Measurements from ENCODE around the gene ERAL1.

Gene ERAL1

DNA sequence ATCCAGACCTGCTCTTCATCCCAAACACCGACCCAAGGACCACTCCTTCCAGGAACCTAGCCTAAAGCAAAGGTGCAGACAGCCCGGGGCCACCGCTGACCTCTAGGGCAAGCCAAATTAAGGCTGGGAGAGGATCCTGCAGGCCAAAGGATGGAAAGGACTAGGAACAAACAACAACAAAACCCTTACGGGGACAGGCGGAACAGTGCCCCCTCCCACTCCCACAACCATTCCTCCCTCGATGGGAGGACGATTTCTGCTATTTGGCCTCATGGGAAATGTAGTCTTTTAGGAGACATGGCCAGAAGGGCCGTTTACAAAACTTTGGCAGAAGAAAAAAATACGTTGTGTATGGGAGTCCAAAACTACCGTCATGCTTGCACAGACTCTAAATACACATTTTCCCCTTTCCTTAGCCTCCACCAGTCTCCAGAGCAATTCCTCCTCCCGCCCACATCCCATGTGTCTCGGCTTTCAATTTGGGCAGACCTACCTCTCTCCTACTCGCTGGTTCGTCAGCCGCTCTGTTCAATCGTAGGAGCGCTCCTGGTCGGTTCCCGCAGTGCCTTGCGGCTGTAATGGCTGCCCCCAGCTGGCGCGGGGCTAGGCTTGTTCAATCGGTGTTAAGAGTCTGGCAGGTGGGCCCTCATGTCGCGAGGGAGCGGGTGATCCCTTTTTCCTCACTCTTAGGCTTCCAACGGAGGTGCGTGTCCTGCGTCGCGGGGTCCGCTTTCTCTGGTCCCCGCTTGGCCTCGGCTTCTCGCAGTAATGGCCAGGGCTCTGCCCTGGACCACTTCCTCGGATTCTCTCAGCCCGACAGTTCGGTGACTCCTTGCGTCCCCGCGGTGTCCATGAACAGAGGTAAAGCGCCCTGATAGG, at the start of gene ERAL1:
Gene ERAL1 (plus strand): TSS at position 560 of the 879 bp plus-strand sequence. CDS start 19 bp downstream, at position 579.
- peak within 1 kb of the TSS; percentile 93 for H3K4me3 ChIP-seq (ENCODE audit: low read length)
- TF ChIP-seq, protein P1, sequence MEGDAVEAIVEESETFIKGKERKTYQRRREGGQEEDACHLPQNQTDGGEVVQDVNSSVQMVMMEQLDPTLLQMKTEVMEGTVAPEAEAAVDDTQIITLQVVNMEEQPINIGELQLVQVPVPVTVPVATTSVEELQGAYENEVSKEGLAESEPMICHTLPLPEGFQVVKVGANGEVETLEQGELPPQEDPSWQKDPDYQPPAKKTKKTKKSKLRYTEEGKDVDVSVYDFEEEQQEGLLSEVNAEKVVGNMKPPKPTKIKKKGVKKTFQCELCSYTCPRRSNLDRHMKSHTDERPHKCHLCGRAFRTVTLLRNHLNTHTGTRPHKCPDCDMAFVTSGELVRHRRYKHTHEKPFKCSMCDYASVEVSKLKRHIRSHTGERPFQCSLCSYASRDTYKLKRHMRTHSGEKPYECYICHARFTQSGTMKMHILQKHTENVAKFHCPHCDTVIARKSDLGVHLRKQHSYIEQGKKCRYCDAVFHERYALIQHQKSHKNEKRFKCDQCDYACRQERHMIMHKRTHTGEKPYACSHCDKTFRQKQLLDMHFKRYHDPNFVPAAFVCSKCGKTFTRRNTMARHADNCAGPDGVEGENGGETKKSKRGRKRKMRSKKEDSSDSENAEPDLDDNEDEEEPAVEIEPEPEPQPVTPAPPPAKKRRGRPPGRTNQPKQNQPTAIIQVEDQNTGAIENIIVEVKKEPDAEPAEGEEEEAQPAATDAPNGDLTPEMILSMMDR (conservative IDR thresholded peaks at IDR 0.05; ENCODE audit: low read length): no peak
- DNase-seq (ENCODE audit: low read depth): peak; percentile 82

DNA sequence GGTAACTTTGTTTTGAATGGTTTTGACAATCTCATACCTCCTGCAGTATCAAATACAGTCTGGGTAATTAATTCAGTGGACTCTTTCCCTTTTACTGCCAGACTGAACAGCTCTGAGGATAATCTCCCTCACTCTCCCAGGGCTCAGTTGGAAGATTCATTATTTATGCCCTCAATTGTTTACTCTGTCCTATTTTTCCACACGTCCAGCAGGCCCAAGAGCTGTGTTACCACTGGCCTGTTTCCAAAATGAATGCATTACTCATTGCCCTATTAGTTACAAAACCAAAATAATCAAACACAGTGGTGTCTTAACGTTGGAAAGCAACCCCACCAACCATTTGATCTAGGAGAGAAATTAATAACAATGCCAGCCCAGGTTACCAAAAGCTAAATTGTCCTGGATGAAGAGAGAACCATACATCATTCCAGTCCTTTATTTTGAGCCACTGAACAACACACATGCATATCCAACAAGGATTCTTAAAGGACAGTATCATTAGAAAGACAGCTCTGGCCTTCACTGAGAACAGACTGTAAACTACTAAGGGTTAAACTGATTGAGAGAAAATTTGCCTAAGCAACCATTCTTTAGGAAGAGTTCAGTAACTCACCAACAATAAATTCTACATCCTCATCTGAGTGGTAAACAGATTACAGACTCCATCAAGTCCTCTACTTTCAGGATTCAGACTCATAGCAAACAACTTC, 46.7 kb upstream of the ERAL1 start:
- TF ChIP-seq, protein P1 (conservative IDR thresholded peaks at IDR 0.05; ENCODE audit: low read length): no peak
- peak; percentile 91 for DNase-seq (ENCODE audit: low read depth)
- H3K4me3 ChIP-seq (ENCODE audit: low read length): no peak overlapping the region

DNA sequence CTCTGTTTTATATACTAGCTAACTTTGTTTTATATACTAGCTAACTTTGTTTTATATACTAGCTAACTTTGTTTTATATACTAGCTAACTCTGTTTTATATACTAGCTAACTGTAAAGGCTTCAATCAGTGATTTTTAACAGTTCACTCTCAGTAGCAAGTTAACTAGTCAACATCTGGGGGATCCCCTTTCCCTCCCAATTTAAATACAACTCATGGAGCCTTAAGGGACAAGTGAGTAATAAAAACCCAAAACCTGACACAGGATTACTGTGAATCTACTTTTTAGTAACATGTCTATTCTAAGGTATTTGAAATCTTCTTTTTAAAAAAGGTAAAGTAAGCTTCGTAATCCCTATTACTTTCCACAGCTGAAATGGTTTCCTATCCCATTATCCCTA, 44.4 kb upstream of the ERAL1 start:
- TF ChIP-seq, protein P1 (conservative IDR thresholded peaks at IDR 0.05; ENCODE audit: low read length): no peak
- no peak for DNase-seq (ENCODE audit: low read depth)
- H3K4me3 ChIP-seq (ENCODE audit: low read length): no peak overlapping the region

- TF ChIP-seq, protein P1 (conservative IDR thresholded peaks at IDR 0.05; ENCODE audit: low read length): no peak
- peak overlapping the region; percentile 91 for H3K4me3 ChIP-seq (ENCODE audit: low read length)
- DNase-seq (ENCODE audit: low read depth): peak; percentile 8
These were observed 43.1 kb upstream of the ERAL1 start for GRCh38 chr17:28811651-28812090.

DNA sequence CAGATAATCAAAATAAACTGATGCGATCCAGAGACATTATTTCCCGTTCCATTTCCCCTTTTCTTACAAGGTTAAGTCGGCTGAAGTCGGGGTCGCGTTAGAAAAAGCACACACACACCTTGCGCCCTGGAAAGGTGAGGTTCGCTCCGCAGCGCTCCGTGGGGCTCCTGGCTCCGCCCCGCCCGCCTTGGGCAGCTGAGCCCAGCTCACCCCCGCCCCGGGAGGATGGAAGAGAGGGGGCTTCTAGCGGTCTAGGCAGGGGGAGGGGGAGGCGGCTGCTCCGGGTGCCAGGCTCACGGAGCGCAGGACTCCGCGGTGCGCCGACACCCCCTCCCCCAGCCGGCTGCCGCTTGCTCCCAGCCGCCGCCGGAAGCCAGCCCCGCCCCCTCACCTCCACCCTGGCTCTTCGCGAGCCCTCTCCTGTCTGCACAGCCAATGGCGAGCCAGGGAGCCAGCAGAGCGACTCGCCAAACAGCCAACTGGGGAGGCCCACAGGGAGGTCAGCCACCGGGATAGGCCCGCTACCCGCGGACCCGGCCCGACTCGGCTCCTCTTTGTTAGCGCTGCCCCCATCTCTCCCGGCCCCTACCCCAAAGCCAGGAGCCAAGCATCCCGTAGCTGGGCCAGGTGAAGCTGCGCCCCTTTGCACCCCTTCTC, 42.6 kb upstream of the ERAL1 start:
- TF ChIP-seq, protein P1 (conservative IDR thresholded peaks at IDR 0.05; ENCODE audit: low read length): no peak
- peak overlapping the region; percentile 91 for H3K4me3 ChIP-seq (ENCODE audit: low read length)
- peak; percentile 96 for DNase-seq (ENCODE audit: low read depth)

DNA sequence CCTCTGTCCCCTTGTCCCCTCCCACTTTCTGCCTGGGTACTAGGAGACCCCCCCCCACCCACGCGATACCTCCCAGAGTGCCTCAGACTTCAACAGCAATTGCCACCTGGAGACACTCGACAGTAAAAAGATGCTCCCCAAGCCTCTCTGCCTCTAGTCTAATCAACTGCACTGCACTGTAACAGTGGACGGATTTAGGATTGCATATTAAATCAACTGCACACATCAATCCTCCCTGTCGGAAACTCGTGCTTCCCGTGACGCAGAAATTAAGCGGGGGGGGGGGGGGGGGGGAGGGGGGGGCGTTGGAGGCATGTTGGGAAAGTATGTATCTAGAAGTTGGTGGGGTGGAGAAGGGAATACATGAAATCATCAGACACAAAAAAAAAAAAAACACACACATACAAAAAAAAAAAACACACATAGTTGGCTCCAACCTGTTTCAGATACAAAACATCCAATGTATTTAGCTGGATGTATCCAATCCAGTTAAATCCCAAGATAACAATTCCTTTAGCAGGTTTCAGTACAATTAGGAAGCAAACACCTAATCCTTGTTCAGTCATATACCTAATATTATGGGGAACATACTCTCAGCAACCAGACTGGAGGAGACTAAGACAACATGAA, 42.0 kb upstream of the ERAL1 start:
- H3K4me3 ChIP-seq (ENCODE audit: low read length): peak overlapping the region; percentile 91
- TF ChIP-seq, protein P1 (conservative IDR thresholded peaks at IDR 0.05; ENCODE audit: low read length): no peak
- peak; percentile 51 for DNase-seq (ENCODE audit: low read depth)

Data from AG10803 (cell line).